ENCODE results near the gene GPNMB.
"Not testable (repeated sequence)": the region's sequence is repeated elsewhere in the genome, so short reads cannot be mapped to it uniquely, and the experiment has no call there.

GPNMB gene

GRCh38 chr7:23246555-23246954 lies at the start of gene GPNMB:
Gene GPNMB (plus strand): TSS chr7:23246775. CDS start chr7:23246858, 83 bp downstream.
- peak; percentile 85 for DNase-seq

- not testable (repeated sequence) for DNase-seq
These were observed 48.8 kb upstream of the GPNMB start for GRCh38 chr7:23197745-23198144.

GRCh38 chr7:23200331-23200730 lies 46.2 kb upstream of the GPNMB start:
- no peak for DNase-seq

- DNase-seq: no peak
These were observed 42.3 kb upstream of the GPNMB start for GRCh38 chr7:23204241-23204640.

- DNase-seq: no peak
These were observed 41.0 kb upstream of the GPNMB start for GRCh38 chr7:23205577-23205908.

GRCh38 chr7:23205909-23206767 lies 40.4 kb upstream of the GPNMB start:
- DNase-seq: peak; percentile 9

- DNase-seq: peak; percentile 53
These were observed 39.6 kb upstream of the GPNMB start for GRCh38 chr7:23207021-23207420.

- peak; percentile 61 for DNase-seq
These were observed 38.7 kb upstream of the GPNMB start for GRCh38 chr7:23207884-23208283.

- peak; percentile 52 for DNase-seq
These were observed 38.3 kb upstream of the GPNMB start for GRCh38 chr7:23208316-23208715.

- DNase-seq: peak; percentile 69
These were observed 36.1 kb upstream of the GPNMB start for GRCh38 chr7:23210506-23210905.

GRCh38 chr7:23211589-23211988 lies 35.0 kb upstream of the GPNMB start:
- no peak for DNase-seq

- no peak for DNase-seq
These were observed 34.2 kb upstream of the GPNMB start for GRCh38 chr7:23212395-23212794.

- DNase-seq: peak; percentile 23
These were observed 33.7 kb upstream of the GPNMB start for GRCh38 chr7:23212841-23213240.

GRCh38 chr7:23213755-23214154 lies 32.8 kb upstream of the GPNMB start:
- no peak for DNase-seq

- DNase-seq: no peak
These were observed 32.2 kb upstream of the GPNMB start for GRCh38 chr7:23214423-23214822.

GRCh38 chr7:23214938-23215337 lies 31.6 kb upstream of the GPNMB start:
- no peak for DNase-seq

GRCh38 chr7:23216021-23216420 lies 30.6 kb upstream of the GPNMB start:
- DNase-seq: peak; percentile 93

GRCh38 chr7:23218196-23218595 lies 28.4 kb upstream of the GPNMB start:
- DNase-seq: no peak

- DNase-seq: no peak
These were observed 25.8 kb upstream of the GPNMB start for GRCh38 chr7:23220690-23221305.

GRCh38 chr7:23222439-23223030 lies 24.0 kb upstream of the GPNMB start:
- DNase-seq: no peak

GRCh38 chr7:23224364-23224763 lies 22.2 kb upstream of the GPNMB start:
- not testable (repeated sequence) for DNase-seq

- no peak for DNase-seq
These were observed 19.6 kb upstream of the GPNMB start for GRCh38 chr7:23226844-23227450.

GRCh38 chr7:23228412-23228811 lies 18.2 kb upstream of the GPNMB start:
- no peak for DNase-seq

GRCh38 chr7:23230641-23231101 lies 15.9 kb upstream of the GPNMB start:
- no peak for DNase-seq
